H9 (cell line): ENCODE results near the gene PELO. TPM values are rescaled to one million over a fixed set of nuclear protein-coding genes. Genes with fewer than 3 reads are reported as not detected.

Experiments used
- DNase-seq: peaks from one replicate; pipeline ENCODE4 v3.0.0-alpha.2; 2017
- H2AFZ ChIP-seq: one replicate; pipeline ENCODE4 v1.6.1; 2013; ENCODE audit warnings: mild to moderate bottlenecking, low read length, control low read depth, moderate library complexity
- H2AK5ac ChIP-seq: 2 replicates; pipeline ENCODE4 v1.6.1; 2013; ENCODE audit warnings: low read length, control low read depth, mixed read lengths; ENCODE audit not compliant: insufficient read length
- H2BK120ac ChIP-seq: one replicate; pipeline ENCODE4 v1.6.1; 2013; ENCODE audit warnings: low read depth, mild to moderate bottlenecking, low read length, control low read depth, inconsistent platforms; ENCODE audit not compliant: poor library complexity, severe bottlenecking
- H2BK12ac ChIP-seq: 2 replicates; pipeline ENCODE4 v1.6.1; 2013; ENCODE audit warnings: low read length, control low read depth, mixed read lengths, low read depth; ENCODE audit not compliant: insufficient read length
- H2BK15ac ChIP-seq: 2 replicates; pipeline ENCODE4 v1.6.1; 2013; ENCODE audit warnings: low read depth, low read length, control low read depth
- H2BK20ac ChIP-seq: one replicate; pipeline ENCODE4 v1.6.1; 2013; ENCODE audit warnings: low read depth, mild to moderate bottlenecking, low read length, control low read depth, inconsistent platforms; ENCODE audit not compliant: poor library complexity, severe bottlenecking
- H2BK5ac ChIP-seq: 2 replicates; pipeline ENCODE4 v1.6.1; 2013; ENCODE audit warnings: low read length, control low read depth, mixed read lengths; ENCODE audit not compliant: insufficient read length
- H3K14ac ChIP-seq: 2 replicates; pipeline ENCODE4 v1.6.1; 2013; ENCODE audit warnings: low read length, control low read depth; ENCODE audit not compliant: insufficient read depth
- H3K18ac ChIP-seq: 2 replicates; pipeline ENCODE4 v1.6.1; 2013; ENCODE audit warnings: low read depth, mild to moderate bottlenecking, mixed read lengths, low read length, control low read depth; ENCODE audit not compliant: insufficient read length
- H3K23ac ChIP-seq: 2 replicates; pipeline ENCODE4 v1.6.1; 2013; ENCODE audit warnings: low read length, control low read depth, mixed read lengths, low read depth; ENCODE audit not compliant: insufficient read length
- H3K23me2 ChIP-seq: 2 replicates; pipeline ENCODE4 v1.6.1; 2013; ENCODE audit warnings: low read depth, mild to moderate bottlenecking, mixed read lengths, low read length, control low read depth; ENCODE audit not compliant: insufficient read length, poor library complexity, severe bottlenecking
- H3K27ac ChIP-seq: 2 replicates; pipeline ENCODE4 v1.5.1; 2013; ENCODE audit warnings: low read length, control low read depth, mixed read lengths, low read depth; ENCODE audit not compliant: insufficient read length
- H3K27me3 ChIP-seq: 2 replicates; pipeline ENCODE4 v1.6.1; 2013; ENCODE audit warnings: low read length, control low read depth, inconsistent platforms; ENCODE audit not compliant: insufficient read depth
- H3K4ac ChIP-seq: 2 replicates; pipeline ENCODE4 v1.6.1; 2013; ENCODE audit warnings: low read depth, mild to moderate bottlenecking, control low read depth, inconsistent platforms, low read length, moderate library complexity
- H3K4me1 ChIP-seq: 2 replicates; pipeline ENCODE4 v1.6.1; 2013; ENCODE audit warnings: low read length, control low read depth, inconsistent platforms; ENCODE audit not compliant: insufficient read depth
- H3K4me2 ChIP-seq: 2 replicates; pipeline ENCODE4 v1.6.1; 2013; ENCODE audit warnings: low read length, control low read depth, mixed read lengths; ENCODE audit not compliant: insufficient read length, insufficient read depth
- H3K56ac ChIP-seq: 2 replicates; pipeline ENCODE4 v1.6.1; 2013; ENCODE audit warnings: low read depth, mild to moderate bottlenecking, mixed read lengths, low read length, control low read depth; ENCODE audit not compliant: insufficient read length
- H3K79me1 ChIP-seq: 2 replicates; pipeline ENCODE4 v1.6.1; 2013; ENCODE audit warnings: low read depth, mild to moderate bottlenecking, moderate library complexity, low read length, control low read depth, inconsistent platforms; ENCODE audit not compliant: insufficient read depth, poor library complexity, severe bottlenecking
- H3K79me2 ChIP-seq: 2 replicates; pipeline ENCODE4 v1.6.1; 2013; ENCODE audit warnings: low read length, control low read depth, inconsistent platforms; ENCODE audit not compliant: insufficient read depth
- H3K9ac ChIP-seq: 2 replicates; pipeline ENCODE4 v1.6.1; 2013; ENCODE audit warnings: low read length, control low read depth, mixed read lengths; ENCODE audit not compliant: insufficient read length; ENCODE audit errors: extremely low read depth
- H3K9me3 ChIP-seq: one replicate; pipeline ENCODE4 v1.6.1; 2013; ENCODE audit warnings: low read depth, low read length, inconsistent platforms; ENCODE audit not compliant: control insufficient read depth
- H3T11ph ChIP-seq: one replicate; pipeline ENCODE4 v1.6.1; 2013; ENCODE audit warnings: mild to moderate bottlenecking, low read length, control low read depth, inconsistent platforms
- H4K20me1 ChIP-seq: one replicate; pipeline ENCODE4 v1.6.1; 2013; ENCODE audit not compliant: control insufficient read depth, insufficient read length, insufficient read depth
- H4K5ac ChIP-seq: 2 replicates; pipeline ENCODE4 v1.6.1; 2013; ENCODE audit warnings: low read depth, mild to moderate bottlenecking, mixed read lengths, low read length, control low read depth; ENCODE audit not compliant: insufficient read length
- H4K8ac ChIP-seq: replicated peaks from 2 replicates; pipeline ENCODE4 v1.6.1; 2013; ENCODE audit warnings: low read length, control low read depth, mixed read lengths, low read depth; ENCODE audit not compliant: insufficient read length
- H4K91ac ChIP-seq: 2 replicates; pipeline ENCODE4 v1.6.1; 2013; ENCODE audit warnings: low read depth, mild to moderate bottlenecking, moderate library complexity, mixed read lengths, low read length, control low read depth; ENCODE audit not compliant: insufficient read length
- H3K27ac Mint-ChIP-seq, 3 experiments: 2 replicates in 2 of 3; 3 replicates in 1 of 3; pipeline ENCODE4 v1.8.0; 2020 to 2021; ENCODE audit warnings: mixed read lengths in 3 of 3, mild to moderate bottlenecking in 1 of 3, moderate library complexity in 1 of 3
- H3K27me3 Mint-ChIP-seq: 2 replicates; pipeline ENCODE4 v1.8.0; 2021; ENCODE audit warnings: low read depth, mild to moderate bottlenecking, moderate library complexity, mixed read lengths
- H3K36me3 Mint-ChIP-seq, 3 experiments: 2 replicates in 2 of 3; 3 replicates in 1 of 3; pipeline ENCODE4 v1.8.0; 2020 to 2021; ENCODE audit warnings: low read depth in 3 of 3, mixed read lengths in 3 of 3; ENCODE audit not compliant: insufficient read depth in 1 of 3
- H3K4me1 Mint-ChIP-seq, 2 experiments: 2 replicates each; pipeline ENCODE4 v1.8.0; 2020; ENCODE audit warnings: mixed read lengths in 2 of 2
- H3K4me3 Mint-ChIP-seq, 2 experiments: 2 replicates in 1 of 2; 3 replicates in 1 of 2; pipeline ENCODE4 v1.8.0; 2020 to 2021; ENCODE audit warnings: mild to moderate bottlenecking in 2 of 2, mixed read lengths in 2 of 2, moderate library complexity in 1 of 2
- H3K9me3 Mint-ChIP-seq, 2 experiments: 2 replicates in 1 of 2; 3 replicates in 1 of 2; pipeline ENCODE4 v1.8.0; 2020; ENCODE audit warnings: mild to moderate bottlenecking in 2 of 2, mixed read lengths in 2 of 2, moderate library complexity in 1 of 2
- CTCF ChIP-seq: fragments of 200-600 bp; sonication (generic); conservative IDR thresholded peaks from 3 replicates; pipeline ENCODE4 v1.8.0; 2021; ENCODE audit warnings: antibody characterized with exemption, mild to moderate bottlenecking
- WGBS: extraction: QIAGEN DNeasy Blood & Tissue Kit; methylation state at CpG from one replicate; pipeline ENCODE4 v1.1.7; 2013; ENCODE audit warnings: missing lambda C conversion rate, low lambda C conversion rate, mixed read lengths; ENCODE audit not compliant: insufficient read length; ENCODE audit errors: extremely low coverage; 5-methylcytosine and 5-hydroxymethylcytosine counted together
- total RNA-seq: library from RNA; stranded (reverse); gene quantifications from 2 replicates; pipeline ENCODE4 v1.2.1, GENCODE V29; 2021

PELO gene
- total RNA-seq, 1 experiment from 2014 or later, result 20.3 TPM

GRCh38 chr5:52767217-52767743 is 20.4 kb upstream of the PELO start:
- Histone ChIP-seq H4K20me1 (no peaks in the 10 kb centered on the region), H3K4me2 (no peak overlapping the region), H3K23me2 (no peaks in the 10 kb centered on the region), H2BK120ac (no peak overlapping the region), H2BK12ac (no peak overlapping the region), H3K9ac (no peak overlapping the region), H3K4me1 (no peaks in the 10 kb centered on the region), H3K4ac (no peak overlapping the region), H3T11ph (no peak overlapping the region), H2AFZ (no peak overlapping the region), H2BK15ac (no peak overlapping the region), H3K27ac (no peak overlapping the region), H4K5ac (no peak overlapping the region), H3K27me3 (no peaks in the 10 kb centered on the region), H2BK5ac (no peak overlapping the region), H4K91ac (no peak overlapping the region), H3K79me2 (no peaks in the 10 kb centered on the region), H3K23ac (no peak overlapping the region), H3K79me1 (no peaks in the 10 kb centered on the region), H3K18ac (no peak overlapping the region), H2AK5ac (no peak overlapping the region), H3K14ac (no peak overlapping the region), H3K9me3 (no peaks in the 10 kb centered on the region), H4K8ac (no peak overlapping the region), H2BK20ac (no peak overlapping the region), H3K56ac (no peak overlapping the region)
- no peaks in the 10 kb centered on the region; a peak in 2 of 5 replicates for H3K9me3 Mint-ChIP-seq
- TF ChIP-seq CTCF, result no peak
- H3K4me1 Mint-ChIP-seq, result peaks cover 3 to 5% of the 10 kb centered on the region in 2 experiments; a peak in 2 of 4 replicates
- DNase-seq, result no peak
- no peaks in the 10 kb centered on the region for H3K36me3 Mint-ChIP-seq
- WGBS, result no CpG with 5 or more reads among the region's 2 CpGs
- H3K4me3 Mint-ChIP-seq, result no peak overlapping the region
- H3K27me3 Mint-ChIP-seq, result no peaks in the 10 kb centered on the region
- no peak overlapping the region for H3K27ac Mint-ChIP-seq
